ENCODE results near the gene EXOC4. TPM values are rescaled to one million over a fixed set of nuclear protein-coding genes. Genes with fewer than 3 reads are reported as not detected.

The EXOC4 gene
- total and polyA plus RNA-seq, 2 of the 8 experiments (the other 6 are each of a cell fraction or from before 2014, with no cell fraction given): 27.0 to 67.3 TPM

DNA sequence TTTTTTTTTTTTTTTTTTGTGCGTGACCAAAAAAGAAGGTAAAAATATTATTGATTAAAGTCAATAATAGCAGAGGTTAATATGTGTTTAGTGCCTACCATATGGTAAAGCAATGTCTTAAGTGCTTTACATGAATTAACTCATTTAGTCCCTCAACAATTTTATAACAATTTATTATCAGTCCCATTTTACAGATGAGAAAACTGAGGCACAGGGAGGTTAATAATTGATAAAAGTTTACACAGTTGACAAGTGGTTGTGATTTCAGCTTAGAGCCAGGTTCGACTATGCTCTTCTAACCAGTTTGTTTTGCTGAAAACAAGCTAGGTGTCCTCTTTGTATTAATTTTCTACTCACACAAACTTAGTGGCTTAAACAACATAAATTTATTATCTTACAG is 67.0 kb downstream of the EXOC4 start:
- H2BK20ac ChIP-seq (ENCODE audit: low read length): no peak overlapping the region
- no peak overlapping the region for H3K4me2 ChIP-seq (ENCODE audit: insufficient read depth in 1 of 2, low read depth in 2 of 2, low read length in 2 of 2)
- no peak overlapping the region for H3K4ac ChIP-seq (replicated peaks; ENCODE audit: insufficient read length, low read depth, low read length)
- no peak overlapping the region for H3K14ac ChIP-seq (ENCODE audit: insufficient read length)
- no peaks in the 10 kb centered on the region for H3K79me2 ChIP-seq (ENCODE audit: control insufficient read depth in 1 of 2, insufficient read depth in 2 of 2, low read length in 2 of 2)
- H4K5ac ChIP-seq (ENCODE audit: insufficient read length, low read depth, low read length): no peak overlapping the region
- no peak overlapping the region for H2AFZ ChIP-seq (ENCODE audit: low read length)
- no peak overlapping the region for H2BK12ac ChIP-seq (ENCODE audit: low read depth, low read length)
- H3K23me2 ChIP-seq (ENCODE audit: low read depth, low read length): no peaks in the 10 kb centered on the region
- no peak overlapping the region for H2AK5ac ChIP-seq (ENCODE audit: low read depth, low read length)
- no peak overlapping the region for H3K18ac ChIP-seq (ENCODE audit: extremely low read depth, low read length)
- H3K27me3 ChIP-seq (replicated peaks in 1 of 4; ENCODE audit: control insufficient read depth in 3 of 4, extremely low read depth in 1 of 4, insufficient read depth in 3 of 4, low read length in 3 of 4): no peaks in the 10 kb centered on the region
- H3K56ac ChIP-seq (replicated peaks; ENCODE audit: insufficient read length, low read depth, low read length): no peak overlapping the region
- H4K91ac ChIP-seq (replicated peaks; ENCODE audit: insufficient read length, low read length): no peak overlapping the region
- DNase-seq (ENCODE audit: low read depth in 1 of 2, low spot score in 2 of 2): no peak
- H3K9me3 ChIP-seq (ENCODE audit: insufficient read depth in 2 of 2, low read depth in 1 of 2, low read length in 1 of 2): no peaks in the 10 kb centered on the region
- ChIA-PET POLR2A (ENCODE audit: partially characterized antibody) (no interaction called here), CTCF (ENCODE audit: partially characterized antibody) (no interaction called here)
- no peak overlapping the region for H3K9ac ChIP-seq (replicated peaks in 1 of 4; ENCODE audit: extremely low read depth in 1 of 4, low read depth in 3 of 4, low read length in 3 of 4)
- no peak overlapping the region for H3K27ac ChIP-seq (ENCODE audit: low read depth, low read length)
- peaks cover 0 to 21% (median 3%) of the 10 kb centered on the region in 4 experiments; a peak in 4 of 8 replicates for H3K36me3 ChIP-seq (ENCODE audit: control insufficient read depth in 2 of 4, insufficient read depth in 4 of 4, low read length in 3 of 4)
- H3K4me1 ChIP-seq (replicated peaks in 1 of 4; ENCODE audit: control insufficient read depth in 3 of 4, insufficient read depth in 4 of 4, low read length in 3 of 4): no peaks in the 10 kb centered on the region
- H3K4me3 ChIP-seq (ENCODE audit: extremely low read depth in 1 of 4, insufficient read depth in 2 of 4, low read depth in 3 of 4, low read length in 4 of 4): no peak overlapping the region
- no peak overlapping the region for H2BK5ac ChIP-seq (ENCODE audit: low read depth, low read length)
- H4K8ac ChIP-seq (ENCODE audit: extremely low read depth, insufficient read depth, low read length): no peak overlapping the region
- no peak overlapping the region for H3K23ac ChIP-seq (ENCODE audit: insufficient read length)
- no peak for FAIRE-seq
- H4K20me1 ChIP-seq (replicated peaks in 1 of 2; ENCODE audit: control insufficient read depth in 1 of 2, insufficient read depth in 2 of 2, low read length in 2 of 2): no peaks in the 10 kb centered on the region
- no peaks in the 10 kb centered on the region for H3K79me1 ChIP-seq (ENCODE audit: low read depth, low read length)
- WGBS, 2 experiments (ENCODE audit: extremely low coverage in 1 of 2, insufficient coverage in 1 of 2, insufficient read length in 1 of 2, insufficient replicate concordance in 2 of 2, low coverage in 1 of 2, low lambda C conversion rate in 2 of 2, missing lambda C conversion rate in 1 of 2): 96% methylated on average over 1 of the region's 2 CpGs; no CpG with 5 or more reads in 1 of the 2 experiments
- H2BK15ac ChIP-seq (ENCODE audit: low read length): no peak overlapping the region
- no peak overlapping the region for H2BK120ac ChIP-seq (replicated peaks; ENCODE audit: low read depth, low read length)
- TF ChIP-seq, protein P1, sequence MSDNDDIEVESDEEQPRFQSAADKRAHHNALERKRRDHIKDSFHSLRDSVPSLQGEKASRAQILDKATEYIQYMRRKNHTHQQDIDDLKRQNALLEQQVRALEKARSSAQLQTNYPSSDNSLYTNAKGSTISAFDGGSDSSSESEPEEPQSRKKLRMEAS (IDR thresholded peaks at IDR 0.05): no peak
- TF ChIP-seq JUND (IDR thresholded peaks at IDR 0.05; ENCODE audit: low read length) (no peak), NANOG (IDR thresholded peaks at IDR 0.05; ENCODE audit: insufficient read depth, low read depth, low read length, poor library complexity, severe bottlenecking) (no peak), EP300 (IDR thresholded peaks at IDR 0.05; ENCODE audit: borderline replicate concordance in 1 of 2, low read depth in 2 of 2, low read length in 2 of 2) (no peak), GABPA (IDR thresholded peaks at IDR 0.05; ENCODE audit: borderline replicate concordance, insufficient read depth, low read length) (no peak), SAP30 (IDR thresholded peaks at IDR 0.05; ENCODE audit: insufficient read depth, insufficient replicate concordance, low read length) (no peak), BCL11A (IDR thresholded peaks at IDR 0.05; ENCODE audit: low read depth in 2 of 2, low read length in 2 of 2) (no peak), RAD21 (IDR thresholded peaks at IDR 0.05 in 1 of 2, conservative IDR thresholded peaks at IDR 0.05 in 1 of 2; ENCODE audit: low read depth in 2 of 2, low read length in 2 of 2) (no peak), POU5F1 (IDR thresholded peaks at IDR 0.05; ENCODE audit: low read depth, low read length) (no peak), KDM1A (IDR thresholded peaks at IDR 0.05; ENCODE audit: borderline replicate concordance, low read length) (no peak), HDAC6 (IDR thresholded peaks at IDR 0.05; ENCODE audit: low read depth, low read length) (no peak), YY1 (IDR thresholded peaks at IDR 0.05; ENCODE audit: low read depth, low read length) (no peak), KDM4A (IDR thresholded peaks at IDR 0.05; ENCODE audit: low read depth, low read length, severe bottlenecking) (no peak), CEBPB (IDR thresholded peaks at IDR 0.05; ENCODE audit: low read depth, low read length) (no peak)
